ENCODE results near the gene FBXL7.

Gene FBXL7

DNA sequence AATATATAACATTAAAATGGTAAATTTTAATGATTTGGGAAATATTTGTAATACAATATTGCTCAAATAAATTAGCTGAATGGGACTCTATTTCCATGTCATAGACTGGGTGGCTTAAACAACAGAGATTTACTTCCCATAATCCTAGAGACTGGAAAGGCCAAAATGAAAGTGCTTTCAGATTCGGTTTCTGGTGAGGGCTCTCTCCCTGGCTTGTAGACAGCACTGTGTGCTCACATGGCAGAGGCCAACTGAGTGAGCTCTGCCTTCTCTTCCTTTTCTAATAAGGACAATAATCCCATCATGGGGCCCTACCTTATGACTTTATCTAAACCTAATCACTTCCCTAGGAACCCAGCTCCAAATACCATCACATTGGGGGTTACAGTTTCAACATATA is 483.4 kb downstream of the FBXL7 start:
- no peaks in the 10 kb centered on the region for H3K27me3 ChIP-seq (ENCODE audit: insufficient read depth, low read length, poor library complexity)
- no peak for DNase-seq

More for the DNA sequence above, 483.4 kb downstream of the FBXL7 start:
- Histone ChIP-seq H3K9me3 (ENCODE audit: insufficient read depth, low read length, severe bottlenecking) (no peaks in the 10 kb centered on the region), H3K79me2 (ENCODE audit: insufficient read depth, low read length) (no peaks in the 10 kb centered on the region), H3K4me1 (ENCODE audit: insufficient read depth, low read length) (no peaks in the 10 kb centered on the region), H3K4me3 (ENCODE audit: low read depth in 1 of 2, low read length in 2 of 2) (no peak overlapping the region), H2AFZ (ENCODE audit: low read depth, low read length) (no peak overlapping the region), H3K9ac (ENCODE audit: low read depth, low read length) (no peak overlapping the region), H3K27ac (ENCODE audit: low read length) (no peak overlapping the region), H3K4me2 (ENCODE audit: insufficient read depth, low read length) (no peak overlapping the region), H3K36me3 (ENCODE audit: insufficient read depth, low read length) (no peaks in the 10 kb centered on the region), H4K20me1 (ENCODE audit: insufficient read depth, low read length) (no peaks in the 10 kb centered on the region)
- TF ChIP-seq EZH2 (IDR thresholded peaks at IDR 0.05; ENCODE audit: borderline replicate concordance, low read depth, low read length, severe bottlenecking): no peak
- TF ChIP-seq, protein P1, sequence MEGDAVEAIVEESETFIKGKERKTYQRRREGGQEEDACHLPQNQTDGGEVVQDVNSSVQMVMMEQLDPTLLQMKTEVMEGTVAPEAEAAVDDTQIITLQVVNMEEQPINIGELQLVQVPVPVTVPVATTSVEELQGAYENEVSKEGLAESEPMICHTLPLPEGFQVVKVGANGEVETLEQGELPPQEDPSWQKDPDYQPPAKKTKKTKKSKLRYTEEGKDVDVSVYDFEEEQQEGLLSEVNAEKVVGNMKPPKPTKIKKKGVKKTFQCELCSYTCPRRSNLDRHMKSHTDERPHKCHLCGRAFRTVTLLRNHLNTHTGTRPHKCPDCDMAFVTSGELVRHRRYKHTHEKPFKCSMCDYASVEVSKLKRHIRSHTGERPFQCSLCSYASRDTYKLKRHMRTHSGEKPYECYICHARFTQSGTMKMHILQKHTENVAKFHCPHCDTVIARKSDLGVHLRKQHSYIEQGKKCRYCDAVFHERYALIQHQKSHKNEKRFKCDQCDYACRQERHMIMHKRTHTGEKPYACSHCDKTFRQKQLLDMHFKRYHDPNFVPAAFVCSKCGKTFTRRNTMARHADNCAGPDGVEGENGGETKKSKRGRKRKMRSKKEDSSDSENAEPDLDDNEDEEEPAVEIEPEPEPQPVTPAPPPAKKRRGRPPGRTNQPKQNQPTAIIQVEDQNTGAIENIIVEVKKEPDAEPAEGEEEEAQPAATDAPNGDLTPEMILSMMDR (IDR thresholded peaks at IDR 0.05; ENCODE audit: borderline replicate concordance, extremely low read depth, low read length, poor library complexity, severe bottlenecking): no peak
- ATAC-seq (ENCODE audit: insufficient read depth, low read depth): no peak

Measured in DND-41 (cell line).